Measurements from ENCODE around the gene LGALS3BP.

Gene LGALS3BP

DNA sequence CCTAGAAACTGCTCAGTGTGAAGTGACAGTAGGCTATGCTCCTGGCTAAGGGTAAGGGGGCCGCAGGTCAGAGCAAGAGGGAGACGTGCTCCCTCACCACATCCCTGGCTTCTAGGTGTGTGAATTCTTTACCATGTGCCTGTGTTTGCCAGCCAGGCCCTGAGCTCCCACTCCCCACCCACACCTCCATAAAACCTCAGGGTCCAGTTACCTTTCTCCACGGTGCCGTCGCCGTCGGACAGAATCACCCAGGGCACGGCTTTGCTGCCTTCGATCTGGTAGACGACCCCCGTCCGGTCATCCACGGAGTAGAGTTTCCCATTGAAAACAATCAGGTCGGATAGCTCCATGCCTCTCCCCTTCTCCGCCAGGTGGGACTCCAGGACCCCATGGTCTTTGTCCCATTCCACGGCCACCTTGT, 17.1 kb upstream of the LGALS3BP start:
- H3K27me3 ChIP-seq (replicated peaks) = no peaks in the 10 kb centered on the region
- H3K27ac ChIP-seq = no peak overlapping the region
- H3K36me3 ChIP-seq (replicated peaks) = peaks cover 51% of the 10 kb centered on the region
- TF ChIP-seq, protein P1, sequence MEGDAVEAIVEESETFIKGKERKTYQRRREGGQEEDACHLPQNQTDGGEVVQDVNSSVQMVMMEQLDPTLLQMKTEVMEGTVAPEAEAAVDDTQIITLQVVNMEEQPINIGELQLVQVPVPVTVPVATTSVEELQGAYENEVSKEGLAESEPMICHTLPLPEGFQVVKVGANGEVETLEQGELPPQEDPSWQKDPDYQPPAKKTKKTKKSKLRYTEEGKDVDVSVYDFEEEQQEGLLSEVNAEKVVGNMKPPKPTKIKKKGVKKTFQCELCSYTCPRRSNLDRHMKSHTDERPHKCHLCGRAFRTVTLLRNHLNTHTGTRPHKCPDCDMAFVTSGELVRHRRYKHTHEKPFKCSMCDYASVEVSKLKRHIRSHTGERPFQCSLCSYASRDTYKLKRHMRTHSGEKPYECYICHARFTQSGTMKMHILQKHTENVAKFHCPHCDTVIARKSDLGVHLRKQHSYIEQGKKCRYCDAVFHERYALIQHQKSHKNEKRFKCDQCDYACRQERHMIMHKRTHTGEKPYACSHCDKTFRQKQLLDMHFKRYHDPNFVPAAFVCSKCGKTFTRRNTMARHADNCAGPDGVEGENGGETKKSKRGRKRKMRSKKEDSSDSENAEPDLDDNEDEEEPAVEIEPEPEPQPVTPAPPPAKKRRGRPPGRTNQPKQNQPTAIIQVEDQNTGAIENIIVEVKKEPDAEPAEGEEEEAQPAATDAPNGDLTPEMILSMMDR (IDR thresholded peaks at IDR 0.05; ENCODE audit: low read depth, low read length, missing control alignments) = no peak
- DNase-seq = no peak
- H3K4me3 ChIP-seq (ENCODE audit: low read depth, low read length) = no peak overlapping the region
- in situ Hi-C loops (cut with HindIII; ENCODE audit: low pct_ligation_motif_present, low sequenced_read_pairs) = no loop called here

DNA sequence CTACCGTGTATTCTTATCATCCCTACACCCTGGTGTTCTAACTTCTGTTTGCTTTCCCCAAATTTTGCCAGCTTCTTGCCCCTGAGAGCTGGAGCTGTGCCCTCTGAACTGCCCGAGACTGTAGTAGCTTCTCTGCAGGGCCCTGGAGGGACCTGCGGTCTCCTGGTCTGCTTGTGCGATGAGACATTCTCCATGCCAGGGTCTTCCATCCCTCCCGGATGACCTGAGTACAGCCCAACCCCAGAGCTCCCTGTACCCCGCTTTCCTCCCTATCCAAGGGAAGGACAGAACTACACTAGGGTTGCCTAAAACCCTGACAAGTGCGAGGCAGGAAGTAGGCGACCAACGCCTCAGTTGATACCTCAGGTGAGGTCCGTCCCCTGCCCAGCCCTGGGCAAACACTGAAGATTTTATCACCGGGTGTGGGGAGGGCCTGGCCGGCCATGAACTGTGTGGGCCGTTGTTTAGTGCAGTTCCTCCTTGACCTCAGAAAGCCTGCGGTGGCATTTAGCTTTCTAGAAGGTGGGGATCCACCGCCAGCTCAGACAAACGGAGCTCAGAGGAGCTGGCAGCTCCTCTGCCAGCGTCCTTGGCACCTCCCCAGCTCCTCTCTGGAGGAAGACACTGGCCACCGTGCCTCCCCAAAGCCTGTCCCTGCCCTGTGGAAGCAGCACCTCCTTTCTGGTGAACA, 16.2 kb upstream of the LGALS3BP start:
- Histone ChIP-seq H3K27ac (no peak overlapping the region), H3K4me3 (ENCODE audit: low read depth, low read length) (no peak overlapping the region), H3K27me3 (replicated peaks) (no peaks in the 10 kb centered on the region), H3K36me3 (replicated peaks) (peaks cover 51% of the 10 kb centered on the region)
- TF ChIP-seq, protein P1 (IDR thresholded peaks at IDR 0.05; ENCODE audit: low read depth, low read length, missing control alignments) = no peak
- in situ Hi-C loops (cut with HindIII; ENCODE audit: low pct_ligation_motif_present, low sequenced_read_pairs) = no loop called here
- no peak for DNase-seq

DNA sequence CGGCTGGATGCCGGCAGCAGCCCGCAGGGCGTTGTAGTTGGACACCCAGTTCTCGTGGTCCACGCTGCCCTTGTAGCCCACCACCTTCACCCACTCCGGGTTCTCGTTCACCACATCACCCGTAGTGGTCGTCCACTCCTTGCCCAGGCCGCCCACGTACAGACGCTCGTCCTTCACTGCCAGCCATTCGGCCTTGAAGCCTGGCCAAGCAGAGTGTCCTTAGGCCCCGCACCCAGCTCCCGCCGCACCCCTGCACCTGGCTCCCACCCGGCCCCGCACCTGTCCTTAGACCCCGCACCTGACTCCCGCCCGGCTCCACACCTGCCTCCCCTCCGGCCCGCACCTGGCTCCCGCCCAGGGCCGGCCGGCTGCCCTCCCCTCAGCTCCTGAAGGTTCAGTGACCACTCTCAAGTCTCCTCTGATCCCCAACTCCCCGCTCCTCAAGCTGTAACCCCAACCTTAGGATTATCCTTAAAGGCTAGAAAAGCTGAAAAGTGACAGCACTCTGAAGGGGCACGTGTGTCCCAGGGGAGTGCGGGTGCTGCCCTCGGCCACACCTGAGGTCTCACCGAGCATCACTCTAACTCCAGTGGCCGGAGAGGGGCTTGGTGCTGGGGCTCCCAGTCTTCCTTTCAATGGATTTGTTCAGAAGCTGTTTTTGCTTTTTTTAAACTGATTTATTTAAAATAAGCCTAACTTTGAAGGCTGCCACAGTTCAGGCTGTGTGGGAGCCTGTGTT, 15.5 kb upstream of the LGALS3BP start:
- in situ Hi-C loops (cut with HindIII; ENCODE audit: low pct_ligation_motif_present, low sequenced_read_pairs) = no loop called here
- H3K27ac ChIP-seq = no peak overlapping the region
- TF ChIP-seq, protein P1 (IDR thresholded peaks at IDR 0.05; ENCODE audit: low read depth, low read length, missing control alignments) = no peak
- H3K36me3 ChIP-seq (replicated peaks) = peaks cover 57% of the 10 kb centered on the region
- H3K27me3 ChIP-seq (replicated peaks) = no peaks in the 10 kb centered on the region
- H3K4me3 ChIP-seq (ENCODE audit: low read depth, low read length) = no peak overlapping the region
- DNase-seq = no peak

DNA sequence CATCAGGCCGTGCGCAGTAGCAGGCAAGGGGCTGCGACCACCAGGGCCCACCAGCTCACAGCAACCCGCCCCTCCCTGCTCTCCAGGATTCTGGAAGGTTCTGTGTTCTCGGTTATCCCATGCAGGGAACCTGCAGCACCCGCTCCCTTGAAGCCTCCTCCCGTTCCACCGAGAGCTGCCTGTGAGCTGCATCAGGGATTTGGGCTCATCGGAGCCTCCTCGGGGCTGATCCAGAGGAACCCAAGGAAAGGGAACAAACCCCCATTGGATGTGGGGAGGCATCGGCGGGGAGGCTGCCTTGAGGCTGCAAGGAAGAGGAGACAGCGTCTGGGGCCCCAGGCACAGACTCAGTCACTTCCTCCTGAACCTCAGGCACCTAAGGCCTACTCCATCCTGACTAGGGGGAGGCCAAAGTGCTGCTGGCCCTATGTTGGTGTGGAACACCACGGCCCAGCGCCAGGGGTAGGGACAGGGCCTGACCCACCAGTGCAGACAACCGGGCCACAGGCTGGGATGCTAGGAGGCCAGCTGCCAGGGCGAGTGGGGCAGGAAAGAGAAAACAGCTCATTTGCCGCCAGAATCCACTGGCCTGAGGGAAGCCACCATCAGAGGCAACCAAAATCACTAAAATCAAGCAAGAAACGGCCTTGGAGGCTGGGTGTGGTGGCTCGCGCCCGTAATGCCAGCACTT, 14.4 kb upstream of the LGALS3BP start:
- in situ Hi-C loops (cut with HindIII; ENCODE audit: low pct_ligation_motif_present, low sequenced_read_pairs) = no loop called here
- no peaks in the 10 kb centered on the region for H3K27me3 ChIP-seq (replicated peaks)
- TF ChIP-seq, protein P1 (IDR thresholded peaks at IDR 0.05; ENCODE audit: low read depth, low read length, missing control alignments) = no peak
- no peak overlapping the region for H3K4me3 ChIP-seq (ENCODE audit: low read depth, low read length)
- DNase-seq = no peak
- H3K27ac ChIP-seq = no peak overlapping the region
- H3K36me3 ChIP-seq (replicated peaks) = peaks cover 59% of the 10 kb centered on the region

DNA sequence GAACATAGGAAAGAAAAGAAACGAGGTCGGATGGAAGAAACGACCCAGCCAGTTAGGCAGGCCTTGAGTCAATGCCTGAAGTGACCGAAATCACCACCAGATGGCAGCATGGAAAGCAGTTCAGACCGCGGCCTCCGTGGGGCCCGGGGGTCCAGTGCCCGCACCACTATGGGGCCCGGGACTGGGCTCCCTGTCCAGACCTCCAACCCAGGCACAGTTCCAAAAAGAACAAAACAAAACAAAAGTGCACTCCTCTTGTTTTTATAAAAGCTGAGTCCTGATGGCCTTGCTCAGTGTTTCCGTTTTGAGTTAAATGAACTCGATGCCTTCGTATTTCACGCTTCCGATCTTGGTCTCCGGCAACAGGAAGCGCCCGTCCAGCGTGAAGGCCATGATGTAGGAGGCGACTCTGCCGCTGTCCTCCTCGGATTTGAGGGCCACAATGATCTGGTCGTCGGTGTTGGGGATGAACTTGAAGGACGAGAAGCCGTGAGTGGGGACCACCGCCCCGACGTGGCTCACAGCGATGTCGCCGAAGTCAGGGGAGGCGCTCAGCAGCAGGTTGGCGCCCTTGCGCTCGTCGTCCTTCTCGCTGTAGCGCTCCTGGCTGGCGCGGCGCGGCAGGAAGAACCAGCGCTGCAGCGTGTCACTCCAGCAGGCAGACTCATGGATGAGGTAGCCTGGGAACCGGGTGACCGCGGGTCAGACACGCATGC, 13.7 kb upstream of the LGALS3BP start:
- Histone ChIP-seq H3K4me3 (ENCODE audit: low read depth, low read length) (no peak overlapping the region), H3K27ac (no peak overlapping the region), H3K36me3 (replicated peaks) (peaks cover 56% of the 10 kb centered on the region), H3K27me3 (replicated peaks) (no peaks in the 10 kb centered on the region)
- in situ Hi-C loops (cut with HindIII; ENCODE audit: low pct_ligation_motif_present, low sequenced_read_pairs) = no loop called here
- TF ChIP-seq, protein P1 (IDR thresholded peaks at IDR 0.05; ENCODE audit: low read depth, low read length, missing control alignments) = peak; percentile 87
- peak; percentile 32 for DNase-seq
